ACHN (cell line): ENCODE measurements around the gene TPM1.

Experiments used
- DNase-seq: peaks from one replicate; pipeline ENCODE4 v3.0.0-alpha.2; 2015
- in situ Hi-C: cut with HindIII; loops from 2 replicates; pipeline ENCODE4 v1.10.0; 2017; ENCODE audit warnings: low sequenced_read_pairs, low pct_ligation_motif_present, low pct_unique_long_range_greater_than_20kb

The TPM1 gene

GRCh38 chr15:63013052-63013808 lies 29.3 kb upstream of the TPM1 start:
- in situ Hi-C loops = no loop called here

DNA sequence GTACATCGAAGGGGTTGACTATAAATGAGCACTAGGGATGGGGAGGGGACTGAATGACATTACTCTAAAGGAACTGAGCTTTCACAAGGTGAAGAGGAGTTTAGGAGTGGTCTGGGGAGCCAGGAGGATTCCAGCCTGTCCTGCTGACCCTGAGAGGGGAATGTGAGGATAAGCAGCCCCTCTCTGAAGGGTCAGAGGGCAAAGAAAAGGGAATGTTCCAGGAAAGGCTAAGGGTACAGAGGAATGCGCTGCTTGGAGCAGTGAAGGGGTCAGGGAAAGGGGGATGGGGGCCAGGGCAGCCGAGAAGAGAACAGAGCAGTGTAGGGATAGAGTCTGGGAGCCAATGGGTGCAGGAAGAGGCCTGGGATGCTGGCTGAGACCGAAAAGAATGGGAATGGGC lies 28.0 kb upstream of the TPM1 start:
- in situ Hi-C loops = no loop called here
- no peak for DNase-seq

More at GRCh38 chr15:63013052-63013808, 29.3 kb upstream of the TPM1 start:
- DNase-seq = no peak

DNA sequence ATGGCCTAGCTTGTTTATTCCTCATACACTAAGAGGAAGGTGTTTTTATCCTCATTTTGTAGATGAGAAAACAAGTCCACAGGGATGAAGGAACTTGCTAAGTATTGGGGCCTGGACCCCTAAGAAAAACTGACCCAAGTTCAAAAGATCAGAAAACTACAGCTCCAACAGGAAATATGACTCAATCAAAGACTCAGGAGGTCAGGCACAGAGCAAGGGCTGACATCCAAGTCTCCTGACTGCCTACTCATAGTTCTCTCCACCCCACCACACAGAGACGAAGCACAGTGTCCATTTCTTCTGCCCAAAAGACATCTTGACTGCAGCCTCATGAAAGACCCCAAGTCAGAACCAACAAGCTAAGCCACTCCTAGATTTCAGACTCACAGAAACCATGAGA lies 26.9 kb upstream of the TPM1 start:
- peak; percentile 73 for DNase-seq
- in situ Hi-C loops = no loop called here

- no peak for DNase-seq
- in situ Hi-C loops = no loop called here
Measured at GRCh38 chr15:63016234-63016633, 26.3 kb upstream of the TPM1 start.

DNA sequence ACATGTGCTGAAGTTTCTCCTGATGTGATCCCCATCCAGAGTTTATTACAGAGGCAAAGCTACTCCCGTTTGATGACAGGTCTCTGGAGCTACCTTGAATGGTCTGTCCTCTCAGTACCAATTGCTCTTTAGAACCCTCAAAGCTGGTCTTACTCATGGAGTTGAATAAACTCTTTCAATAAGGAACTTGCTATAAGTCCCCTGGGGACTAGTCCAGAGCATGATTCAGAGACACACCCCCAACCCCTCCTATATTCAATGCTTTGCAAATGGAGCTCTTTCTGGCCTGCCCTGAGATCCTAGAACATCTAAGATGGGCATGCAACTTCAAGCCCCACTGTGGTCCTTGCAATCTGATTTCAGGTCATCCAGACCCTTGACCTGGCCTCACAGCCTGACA lies 23.9 kb upstream of the TPM1 start:
- no peak for DNase-seq
- in situ Hi-C loops = no loop called here

DNA sequence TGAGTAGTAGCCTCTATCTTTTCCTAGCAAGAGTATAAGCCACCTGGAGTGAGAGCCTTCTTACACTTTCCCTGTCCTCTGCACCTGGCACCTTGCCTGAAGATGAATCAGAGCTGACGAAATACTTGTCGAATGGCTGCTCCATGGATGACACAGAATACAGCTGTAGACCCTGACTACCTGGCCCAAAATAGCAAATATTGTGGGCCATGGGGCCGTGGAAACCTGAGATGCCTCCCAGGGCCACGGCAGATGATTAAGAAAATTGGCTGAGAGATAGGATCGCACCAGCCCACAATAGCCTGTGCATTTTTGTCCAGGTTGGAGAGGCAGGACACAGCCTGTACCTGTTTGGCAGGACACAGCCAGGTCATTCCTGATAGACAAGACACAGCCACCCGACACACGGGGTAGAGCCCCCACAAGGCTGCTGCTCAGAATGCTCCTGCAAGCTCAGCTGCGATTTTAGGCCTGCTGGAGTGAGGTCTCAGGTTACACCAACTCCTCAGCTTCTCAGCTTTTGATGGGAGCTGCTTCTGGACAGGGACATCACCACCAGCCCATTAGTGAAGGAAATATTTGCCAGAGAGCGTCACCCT lies 22.9 kb upstream of the TPM1 start:
- in situ Hi-C loops = no loop called here

DNA sequence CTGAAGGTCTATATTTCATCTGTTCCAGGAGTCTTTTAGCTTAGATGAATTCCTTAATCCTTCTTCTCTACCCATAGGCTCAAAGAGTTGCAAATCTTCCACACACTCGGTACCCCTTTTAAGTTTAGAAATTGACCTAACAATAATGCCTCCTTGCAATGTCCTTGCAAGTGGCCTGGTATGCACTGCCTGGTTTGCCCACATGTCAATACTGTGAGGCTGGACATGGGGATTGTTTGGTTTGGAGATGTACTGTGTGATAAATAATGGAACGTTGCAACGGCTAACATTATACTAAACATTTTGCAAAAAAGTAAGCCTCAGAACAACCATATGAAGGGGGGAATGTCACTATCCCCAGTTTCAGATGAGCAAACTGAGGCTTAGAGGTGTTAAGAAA lies 22.4 kb upstream of the TPM1 start:
- DNase-seq = no peak
- in situ Hi-C loops = no loop called here

More for the DNA sequence above, 22.9 kb upstream of the TPM1 start:
- peak; percentile 78 for DNase-seq

DNA sequence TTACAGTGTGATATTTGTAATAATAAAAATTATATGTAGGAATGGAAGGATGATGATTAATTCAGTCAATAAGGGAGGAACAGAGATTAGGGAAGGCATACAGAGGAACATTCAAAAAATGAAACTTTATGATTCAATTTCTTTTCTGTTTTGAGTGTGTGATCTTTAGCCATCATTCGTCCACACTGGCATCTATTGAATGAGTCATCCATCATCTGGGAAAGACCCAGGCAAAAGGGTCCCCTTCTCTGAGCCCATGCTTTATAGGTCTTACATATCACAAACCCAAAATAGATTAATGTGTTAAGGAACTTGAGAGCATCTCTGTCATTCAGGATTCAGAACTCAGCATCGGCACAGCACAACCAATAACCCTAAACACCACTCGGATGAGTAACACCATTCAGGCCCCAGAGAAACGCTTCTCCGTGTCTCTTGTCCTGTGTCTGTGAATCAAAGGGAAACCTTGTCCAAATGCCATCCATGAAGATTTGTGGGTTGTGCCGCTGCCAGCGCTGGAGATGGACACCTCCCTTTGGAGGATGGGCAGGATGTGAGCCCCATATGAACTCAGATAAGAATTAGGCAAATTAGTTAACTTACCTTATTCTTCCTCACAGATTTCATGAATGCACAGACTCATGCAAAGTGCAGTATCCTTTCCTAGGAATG lies 21.7 kb upstream of the TPM1 start:
- in situ Hi-C loops = no loop called here

GRCh38 chr15:63022181-63022580 lies 20.4 kb upstream of the TPM1 start:
- in situ Hi-C loops = no loop called here
- DNase-seq = no peak

More for the DNA sequence above, 21.7 kb upstream of the TPM1 start:
- DNase-seq = no peak

GRCh38 chr15:63022663-63023062 lies 19.9 kb upstream of the TPM1 start:
- in situ Hi-C loops = no loop called here
- DNase-seq = no peak

DNA sequence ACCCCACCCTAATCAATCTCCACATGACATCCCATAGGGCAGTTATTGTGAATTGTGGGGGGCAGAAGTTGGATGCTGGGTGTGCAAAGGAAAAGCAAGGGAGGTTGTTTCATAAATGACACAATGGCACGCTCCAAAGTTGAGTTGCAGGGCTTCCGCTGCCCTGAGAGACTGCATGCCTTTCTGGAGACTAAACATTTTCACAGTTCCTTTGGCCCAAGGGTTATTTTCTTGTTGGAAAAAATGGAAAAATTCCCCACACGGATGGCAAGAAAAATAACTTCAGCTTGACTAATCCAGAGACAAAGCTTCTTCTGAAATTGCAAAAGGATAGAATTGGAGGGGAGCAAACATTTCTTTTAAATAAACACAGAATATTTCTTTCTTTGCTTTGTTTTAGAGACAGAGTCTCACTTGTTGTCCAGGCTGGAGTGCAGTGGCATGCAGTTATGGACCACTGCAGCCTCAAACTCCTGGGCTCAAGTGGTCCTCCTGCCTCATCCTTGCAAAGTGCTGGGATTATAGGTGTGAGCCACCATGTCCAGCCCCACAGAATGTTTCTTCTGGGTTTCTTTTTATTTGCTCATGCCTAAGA lies 19.1 kb upstream of the TPM1 start:
- DNase-seq = no peak
- in situ Hi-C loops = no loop called here

- in situ Hi-C loops = no loop called here
- DNase-seq = no peak
Measured at GRCh38 chr15:63025460-63025859, 17.1 kb upstream of the TPM1 start.

DNA sequence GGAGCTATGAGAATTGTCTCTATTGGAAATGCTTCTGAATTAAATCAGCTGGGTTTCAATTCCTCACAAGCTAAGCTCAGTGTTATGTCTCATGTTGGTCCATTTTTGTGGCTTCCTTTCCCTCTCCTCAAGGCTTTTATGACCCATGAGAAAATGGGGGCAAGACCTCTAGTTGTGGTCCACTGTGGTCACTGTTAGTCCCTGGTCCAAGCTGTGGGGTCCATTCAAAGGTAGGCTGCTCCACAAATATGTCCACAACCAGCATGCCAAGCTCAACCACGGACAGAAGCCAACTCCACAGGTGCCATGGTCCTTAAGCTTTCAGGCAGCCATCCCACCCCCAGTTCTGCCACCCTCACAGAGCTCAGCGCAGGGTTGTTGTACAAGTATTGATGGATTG lies 14.9 kb upstream of the TPM1 start:
- DNase-seq = no peak
- in situ Hi-C loops = no loop called here

DNA sequence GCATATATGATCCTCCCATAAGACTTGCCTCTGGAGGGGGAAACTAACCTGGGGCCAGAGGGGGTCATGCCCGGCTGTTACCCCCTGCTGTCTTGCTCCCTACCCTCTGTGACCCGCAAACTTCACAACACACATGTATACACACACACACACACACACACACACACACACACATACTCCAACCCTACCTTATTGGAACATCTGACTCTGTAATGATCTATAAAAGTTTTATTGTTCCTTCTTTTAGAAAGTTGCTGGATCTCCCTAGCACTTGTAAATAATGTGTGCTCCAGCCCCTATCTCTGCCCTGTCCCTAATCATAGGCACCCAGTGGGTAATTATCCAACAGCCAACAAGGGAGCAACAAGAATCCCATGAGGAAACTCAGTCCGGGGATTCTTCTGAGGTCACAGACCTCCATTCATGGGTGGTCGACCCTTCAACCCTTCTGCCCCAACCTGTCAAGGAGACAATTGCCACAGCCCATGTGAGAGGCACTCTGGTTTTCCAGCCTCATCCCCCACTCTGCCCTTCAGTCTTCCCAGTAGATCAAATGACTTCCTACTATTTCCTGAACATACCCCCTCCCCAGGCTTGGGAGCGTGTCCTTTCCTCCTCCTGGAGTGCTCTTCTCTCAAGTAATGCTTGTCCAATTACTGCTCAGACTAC lies 14.0 kb upstream of the TPM1 start:
- in situ Hi-C loops = no loop called here
- no peak for DNase-seq

DNA sequence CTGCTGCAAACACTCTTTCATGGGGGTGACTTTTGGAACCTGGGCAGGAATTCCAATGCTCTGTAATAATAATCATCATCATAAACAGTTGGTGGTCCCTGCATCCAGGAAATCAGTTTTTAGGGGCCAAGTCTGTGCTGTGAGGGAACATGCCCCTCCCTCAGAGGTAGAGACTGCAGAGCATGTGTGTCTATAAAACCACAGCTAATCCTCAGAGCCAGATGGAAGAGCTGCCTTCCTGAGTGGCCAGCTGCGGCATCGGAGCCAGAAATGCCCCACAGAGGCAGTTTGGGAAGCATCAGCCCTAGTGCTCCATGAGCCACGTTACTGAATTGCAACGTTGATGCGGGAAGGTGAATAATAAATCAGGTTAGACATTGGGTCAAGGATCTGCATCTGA lies 12.9 kb upstream of the TPM1 start:
- no peak for DNase-seq
- in situ Hi-C loops = no loop called here

DNA sequence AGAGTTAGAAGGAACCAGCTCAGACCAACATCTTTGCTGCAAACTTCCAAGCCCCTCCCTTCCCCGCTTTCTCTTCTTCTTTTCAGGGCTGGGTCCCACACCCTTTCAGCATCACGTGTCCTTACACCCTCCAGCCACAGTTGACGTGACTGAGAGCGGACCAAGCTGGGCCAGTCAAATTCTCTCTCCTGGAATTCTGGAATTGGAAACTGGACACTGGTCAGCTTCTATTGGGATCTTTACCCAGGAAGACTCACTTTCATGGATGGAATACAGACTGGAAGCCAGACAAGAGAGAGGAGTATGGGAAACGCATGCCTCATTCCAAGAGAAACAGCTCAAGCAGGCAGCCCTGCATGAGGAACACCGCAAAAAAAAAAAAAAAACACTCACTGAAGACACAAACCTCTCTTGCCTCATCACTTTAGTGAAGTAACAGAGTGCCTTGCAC lies 12.4 kb upstream of the TPM1 start:
- DNase-seq = no peak
- in situ Hi-C loops = no loop called here

DNA sequence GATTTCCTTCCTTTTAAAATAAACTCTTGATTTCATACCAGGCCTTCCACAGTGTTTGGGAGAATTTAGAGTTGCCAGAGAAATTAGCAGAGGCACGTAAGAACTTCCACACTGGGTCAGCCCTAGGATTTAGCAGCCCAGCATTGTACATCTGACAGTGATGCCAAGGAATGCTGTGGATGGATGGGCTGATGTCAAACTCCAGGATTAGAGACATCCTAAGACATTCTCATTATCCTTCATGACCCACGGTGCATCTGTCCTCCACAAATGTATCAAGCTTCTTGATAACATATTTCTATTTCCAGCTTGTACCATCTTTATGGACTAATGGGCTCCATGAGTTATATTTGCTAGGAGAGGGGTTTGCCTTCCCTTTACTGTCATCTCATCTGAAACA lies 8.0 kb upstream of the TPM1 start:
- DNase-seq = no peak
- in situ Hi-C loops = no loop called here

DNA sequence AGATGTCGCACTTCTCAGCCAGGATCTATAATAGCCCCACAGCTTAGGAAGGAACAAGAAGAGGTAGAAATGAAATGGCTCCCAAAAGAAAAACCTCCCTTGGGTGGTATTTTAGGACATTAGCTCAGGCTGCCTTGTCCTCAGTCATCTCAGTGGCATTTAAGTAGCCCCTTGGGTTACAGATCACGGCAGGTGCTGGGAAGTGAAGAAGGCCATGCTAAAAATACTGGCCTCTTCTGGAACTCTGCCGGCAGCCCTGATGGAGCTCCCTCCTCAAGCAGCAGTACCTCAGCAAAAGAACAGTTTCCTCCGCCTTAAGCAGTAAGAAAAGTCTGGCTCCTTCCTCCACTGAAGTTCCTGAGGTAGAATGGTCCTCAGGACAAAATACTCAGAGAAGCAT lies 7.3 kb upstream of the TPM1 start:
- no peak for DNase-seq
- in situ Hi-C loops = no loop called here

DNA sequence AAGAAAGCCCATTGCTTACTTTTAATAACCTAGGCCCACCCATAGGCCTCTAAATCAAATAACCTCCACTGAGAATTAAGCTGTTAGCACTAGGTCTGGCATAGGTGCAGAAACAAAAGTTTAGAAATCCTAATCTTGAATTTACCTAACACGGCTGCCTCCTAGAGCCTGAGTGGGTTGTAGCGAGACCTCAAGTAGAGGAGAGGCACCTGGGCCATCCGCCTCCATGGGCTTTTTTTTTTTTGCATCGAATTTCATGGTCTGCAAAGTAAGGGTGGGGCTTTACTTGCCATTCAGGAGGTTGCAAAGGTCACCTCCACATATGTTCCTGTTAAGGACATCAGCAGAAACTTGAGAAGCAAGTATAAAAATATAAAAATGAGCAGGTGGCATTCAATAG lies 6.6 kb upstream of the TPM1 start:
- in situ Hi-C loops = no loop called here
- no peak for DNase-seq
